T-helper 2 cell treated with Interferon-gamma antibody and Interleukin-4, amounts not matched to agents 100 ng/mL and 5 ng/mL, for 36 hours (primary cell): ENCODE results near the gene THTPA. TPM values are rescaled to one million over a fixed set of nuclear protein-coding genes. Genes with fewer than 3 reads are reported as not detected.

Source experiments
- intact Hi-C: fragments of 100-400 bp; cut with micrococcal nuclease; formaldehyde crosslinking; loops from one replicate; pipeline ENCODE4 v1.15.1; 2023
- total RNA-seq: library from RNA; stranded (reverse); gene quantifications from 2 replicates; pipeline ENCODE4 v1.2.3, GENCODE V29; 2022

The THTPA gene
- total RNA-seq, 1 donor from 2014 or later, result 19.9 TPM

GRCh38 chr14:23550812-23551265 is 5.2 kb upstream of the THTPA start:
- intact Hi-C loops, result loop anchor here (1.0 to 10.0 kb wide), 4 partner anchors 16 to 544 kb away; partner anchors contain the start of genes ACIN1, AP1G2, C14orf119 and NGDN

- intact Hi-C loops, result loop anchor here (1.0 to 10.0 kb wide), 4 partner anchors 15 to 543 kb away; partner anchors contain the start of genes ACIN1, AP1G2, C14orf119 and NGDN
Measured at GRCh38 chr14:23551266-23552028, 4.6 kb upstream of the THTPA start, which contains the start of gene ZFHX2. Gene ZFHX2 (minus strand): TSS chr14:23551765. CDS start chr14:23535325, 16,440 bp downstream.

GRCh38 chr14:23555533-23555881 is 564 bp upstream of the THTPA start:
- intact Hi-C loops, result loop anchor here (1.0 to 10.0 kb wide), 3 partner anchors 12 to 539 kb away; partner anchors contain the start of genes ACIN1, AP1G2, C14orf119 and PCK2

GRCh38 chr14:23556700-23557440 is 799 bp downstream of the THTPA start:
- intact Hi-C loops, result loop anchor here (1.0 to 10.0 kb wide), 3 partner anchors 88 to 538 kb away; partner anchors contain the start of genes ACIN1, C14orf119, NGDN and PCK2

- intact Hi-C loops, result loop anchor here (10.0 kb wide), 2 partner anchors 463 to 537 kb away; partner anchors contain the start of genes ACIN1, C14orf119 and PCK2
Measured at GRCh38 chr14:23557521-23557920, 1.4 kb downstream of the THTPA start.

- intact Hi-C loops, result loop anchor here (10.0 kb wide), 2 partner anchors 463 to 537 kb away; partner anchors contain the start of genes ACIN1, C14orf119 and PCK2
Measured at GRCh38 chr14:23557946-23558345, 1.9 kb downstream of the THTPA start.

- intact Hi-C loops, result loop anchor here (10.0 kb wide), 2 partner anchors 464 to 536 kb away; partner anchors contain the start of genes ACIN1, C14orf119 and PCK2
Measured at GRCh38 chr14:23558346-23559009, 2.4 kb downstream of the THTPA start.

- intact Hi-C loops, result loop anchor here (10.0 kb wide), 2 partner anchors 464 to 536 kb away; partner anchors contain the start of genes ACIN1, C14orf119 and PCK2
Measured at GRCh38 chr14:23559010-23559925, 3.2 kb downstream of the THTPA start.

GRCh38 chr14:23559926-23560520 is 4.0 kb downstream of the THTPA start:
- intact Hi-C loops, result loop anchor here (10.0 kb wide), 2 partner anchors 465 to 535 kb away; partner anchors contain the start of genes ACIN1, C14orf119 and PCK2

GRCh38 chr14:23561259-23561658 is 5.2 kb downstream of the THTPA start:
- intact Hi-C loops, result no loop called here

- intact Hi-C loops, result loop anchor here (1.0 kb wide), 1 partner anchor 84 kb away; no protein-coding TSS in a partner anchor
Measured at GRCh38 chr14:23561873-23562821, 6.1 kb downstream of the THTPA start.

GRCh38 chr14:23562822-23563472 is 6.9 kb downstream of the THTPA start:
- intact Hi-C loops, result loop anchor here (1.0 kb wide), 1 partner anchor 85 kb away; no protein-coding TSS in a partner anchor

GRCh38 chr14:23563473-23564180 is 7.6 kb downstream of the THTPA start:
- intact Hi-C loops, result no loop called here

GRCh38 chr14:23564181-23564812 is 8.2 kb downstream of the THTPA start:
- intact Hi-C loops, result no loop called here

- intact Hi-C loops, result loop anchor here (5.0 kb wide), 1 partner anchor 243 kb away; the partner anchor contains the start of gene PABPN1
Measured at GRCh38 chr14:23564876-23565275, 8.8 kb downstream of the THTPA start.

- intact Hi-C loops, result loop anchor here (2.0 to 5.0 kb wide), 2 partner anchors 15 to 243 kb away; partner anchors contain the start of genes PABPN1 and ZFHX2
Measured at GRCh38 chr14:23565626-23566025, 9.6 kb downstream of the THTPA start.
